Natural killer cell (primary cell): ENCODE results near the gene HS3ST3A1. TPM values are rescaled to one million over a fixed set of nuclear protein-coding genes. Genes with fewer than 3 reads are reported as not detected.

Experiments used
- ATAC-seq, 3 donors: fragments of 150-1000 bp in 2 of 3; fragments of 200-7000 bp in 1 of 3; cut with Tn5 transposase; 1 replicate in 1 of 3; 2 replicates in 2 of 3; pipeline ENCODE4 v1.10.0; 2021; ENCODE audit warnings: mild to moderate bottlenecking in 2 of 3, moderate library complexity in 2 of 3
- DNase-seq, 2 donors: peaks; one replicate each; pipeline versions ENCODE4 v3.0.0 to v3.0.0-alpha.2; 2013 to 2021; ENCODE audit warnings: mixed read lengths in 1 of 2
- H3K27ac ChIP-seq: one replicate; pipeline ENCODE4 v1.5.1; 2013; ENCODE audit warnings: mild to moderate bottlenecking, low read length
- H3K27me3 ChIP-seq: one replicate; pipeline ENCODE4 v1.6.1; 2013; ENCODE audit warnings: low read length; ENCODE audit not compliant: control insufficient read depth, insufficient read depth
- H3K36me3 ChIP-seq: one replicate; pipeline ENCODE4 v1.6.1; 2013; ENCODE audit warnings: low read length; ENCODE audit not compliant: control insufficient read depth, insufficient read depth
- H3K4me1 ChIP-seq: one replicate; pipeline ENCODE4 v1.6.1; 2013; ENCODE audit warnings: low read length; ENCODE audit not compliant: control insufficient read depth, insufficient read depth
- H3K4me3 ChIP-seq: one replicate; pipeline ENCODE4 v1.5.1; 2013; ENCODE audit warnings: low read length
- H3K9me3 ChIP-seq: one replicate; pipeline ENCODE4 v1.6.1; 2013; ENCODE audit warnings: low read length; ENCODE audit not compliant: control insufficient read depth, insufficient read depth
- H3K27ac Mint-ChIP-seq, 2 donors: one replicate each; pipeline ENCODE4 v1.8.0; 2022; ENCODE audit warnings: mild to moderate bottlenecking in 2 of 2, mixed read lengths in 2 of 2, moderate library complexity in 1 of 2
- H3K27me3 Mint-ChIP-seq, 2 donors: one replicate each; pipeline ENCODE4 v1.8.0; 2022; ENCODE audit warnings: low read depth in 2 of 2, mixed read lengths in 2 of 2
- H3K36me3 Mint-ChIP-seq: one replicate; pipeline ENCODE4 v1.8.0; 2022; ENCODE audit warnings: mixed read lengths
- H3K4me1 Mint-ChIP-seq, 2 donors: one replicate each; pipeline ENCODE4 v1.8.0; 2022; ENCODE audit warnings: mixed read lengths in 2 of 2
- H3K4me3 Mint-ChIP-seq: one replicate; pipeline ENCODE4 v1.8.0; 2022; ENCODE audit warnings: mild to moderate bottlenecking, moderate library complexity, mixed read lengths
- H3K9me3 Mint-ChIP-seq, 2 donors: one replicate each; pipeline ENCODE4 v1.8.0; 2022; ENCODE audit warnings: mixed read lengths in 2 of 2
- CTCF ChIP-seq: fragments of 200-600 bp; IDR thresholded peaks from one replicate; pipeline ENCODE4 v1.8.0; 2022; ENCODE audit warnings: antibody characterized with exemption
- WGBS: methylation state at CpG from one replicate; pipeline ENCODE4 v1.1.7; 2013; ENCODE audit warnings: missing lambda C conversion rate; ENCODE audit not compliant: insufficient coverage; 5-methylcytosine and 5-hydroxymethylcytosine counted together
- intact Hi-C: fragments of 100-400 bp; cut with micrococcal nuclease; formaldehyde crosslinking; loops from one replicate; pipeline ENCODE4 v1.14.2; 2022
- total RNA-seq, 4 donors: library from RNA; stranded (reverse); fragments of 120-200 nt in 1 of 4; gene quantifications; one replicate each; pipeline versions ENCODE4 v1.2.3 to v1.2.4, GENCODE V29; 2013 to 2022

The HS3ST3A1 gene
- total RNA-seq, 3 donors from 2014 or later (not counting 1 experiment from before 2014, with no cell fraction given) = 1.6 to 2.5 TPM; not detected in 1

DNA sequence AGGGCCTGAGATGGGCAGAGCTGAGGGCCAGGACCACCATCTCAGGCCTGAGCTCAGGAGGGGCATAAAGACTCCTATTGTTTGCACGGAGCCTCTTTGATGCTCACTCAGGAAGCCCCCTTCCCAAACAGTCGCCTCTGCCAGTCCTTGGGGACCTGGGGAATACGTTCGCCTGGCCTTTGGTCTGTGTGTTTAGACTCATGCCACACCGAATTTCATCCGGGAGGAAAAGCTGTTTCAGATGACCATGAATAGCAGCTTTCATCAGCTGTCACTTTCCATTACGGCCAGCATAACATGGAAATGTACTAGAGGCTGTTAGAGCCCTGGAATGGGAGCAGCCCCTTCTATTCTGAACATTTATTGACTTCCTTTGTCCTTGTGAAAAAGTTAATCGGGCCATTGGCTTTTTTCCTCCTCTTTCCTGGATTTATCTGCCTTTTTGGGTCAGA lies 139.0 kb downstream of the HS3ST3A1 start:
- no peak overlapping the region for H3K27ac Mint-ChIP-seq
- H3K9me3 ChIP-seq = no peaks in the 10 kb centered on the region

DNA sequence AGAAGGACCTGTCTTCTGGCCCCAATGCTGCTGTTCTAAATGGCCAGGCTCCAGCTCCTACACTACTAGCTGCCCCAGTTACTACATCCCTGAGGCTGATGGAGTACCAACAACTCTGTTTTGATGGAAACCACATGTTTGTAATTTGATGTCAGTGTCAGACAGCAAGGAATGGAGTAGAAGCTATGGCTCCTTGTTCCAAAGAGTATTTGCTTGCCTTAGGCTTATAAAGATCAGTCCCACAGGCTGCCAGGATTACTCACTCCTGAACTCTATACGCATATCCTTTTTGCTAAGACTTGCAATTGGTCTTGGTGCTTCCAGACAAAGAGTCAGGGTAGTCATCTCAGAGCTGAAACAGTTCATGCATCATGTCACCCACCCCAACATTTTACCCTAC lies 139.6 kb downstream of the HS3ST3A1 start:
- Mint-ChIP-seq H3K27me3 (no peaks in the 10 kb centered on the region), H3K27ac (no peak overlapping the region), H3K4me1 (no peaks in the 10 kb centered on the region), H3K4me3 (no peak overlapping the region), H3K9me3 (peaks cover 0 to 9% of the 10 kb centered on the region in 2 donors), H3K36me3 (no peaks in the 10 kb centered on the region)
- no peaks in the 10 kb centered on the region for H3K27me3 ChIP-seq
- intact Hi-C loops = no loop called here
- H3K4me1 ChIP-seq = no peaks in the 10 kb centered on the region
- ATAC-seq (no peak), DNase-seq (no peak)
- 88% methylated on average over 1 of the region's 1 CpG for WGBS
- H3K36me3 ChIP-seq = no peaks in the 10 kb centered on the region
- no peak overlapping the region for H3K4me3 ChIP-seq
- TF ChIP-seq CTCF = no peak
- no peak overlapping the region for H3K27ac ChIP-seq
- H3K9me3 ChIP-seq = no peaks in the 10 kb centered on the region

More for the DNA sequence above, 139.0 kb downstream of the HS3ST3A1 start:
- H3K27me3 ChIP-seq = no peaks in the 10 kb centered on the region
- no peak overlapping the region for H3K4me3 ChIP-seq
- no peaks in the 10 kb centered on the region for H3K27me3 Mint-ChIP-seq
- intact Hi-C loops = no loop called here
- no peaks in the 10 kb centered on the region for H3K36me3 ChIP-seq
- 91% methylated on average over 8 of the region's 8 CpGs for WGBS
- TF ChIP-seq CTCF = no peak
- no peak overlapping the region for H3K27ac ChIP-seq
- no peak for ATAC-seq
- H3K4me1 ChIP-seq = no peaks in the 10 kb centered on the region
- no peaks in the 10 kb centered on the region for H3K36me3 Mint-ChIP-seq
- no peak overlapping the region for H3K4me3 Mint-ChIP-seq
- no peaks in the 10 kb centered on the region for H3K4me1 Mint-ChIP-seq
- peaks cover 0 to 9% of the 10 kb centered on the region in 2 donors for H3K9me3 Mint-ChIP-seq
- no peak for DNase-seq

DNA sequence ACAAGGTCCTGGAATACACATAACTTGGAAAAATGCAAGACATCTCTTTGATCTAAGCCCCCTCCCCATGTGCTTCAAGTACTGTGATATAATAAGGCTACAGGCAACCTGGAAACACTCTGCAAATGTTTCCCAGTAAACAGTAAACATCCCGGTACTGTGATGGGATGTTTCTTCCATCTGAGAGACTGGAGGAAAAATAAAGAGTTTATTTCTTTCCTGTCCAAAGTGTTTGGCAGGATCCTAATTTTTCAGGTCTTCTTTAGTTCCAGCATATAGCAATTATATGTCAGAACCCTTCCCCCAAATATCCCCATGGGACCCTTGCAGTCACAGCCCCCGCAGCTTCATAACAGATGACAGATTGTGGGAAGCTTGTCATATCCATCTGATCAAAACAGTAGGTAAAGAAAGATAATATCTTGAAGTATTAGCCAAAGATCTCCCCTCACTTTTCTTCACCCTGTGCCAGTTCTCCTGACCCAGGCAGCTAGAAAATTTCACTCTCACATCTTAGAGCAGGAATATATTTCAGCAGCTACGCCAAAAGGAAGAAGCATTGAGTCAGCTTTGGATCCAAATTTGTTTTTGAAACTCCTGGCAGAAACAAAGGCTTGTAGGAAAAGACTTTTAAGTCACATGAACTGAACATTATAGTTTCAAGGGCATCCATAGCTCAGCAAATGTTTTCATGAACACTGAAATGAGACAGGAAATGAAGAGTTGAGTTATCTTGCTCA lies 141.3 kb downstream of the HS3ST3A1 start:
- Histone ChIP-seq H3K27me3 (no peaks in the 10 kb centered on the region), H3K36me3 (no peaks in the 10 kb centered on the region), H3K27ac (no peak overlapping the region), H3K4me3 (no peak overlapping the region), H3K4me1 (no peaks in the 10 kb centered on the region), H3K9me3 (no peaks in the 10 kb centered on the region)
- H3K36me3 Mint-ChIP-seq = no peaks in the 10 kb centered on the region
- TF ChIP-seq CTCF = no peak
- ATAC-seq (no peak), DNase-seq (no peak)
- peaks cover 0 to 9% of the 10 kb centered on the region in 2 donors for H3K9me3 Mint-ChIP-seq
- no peak overlapping the region for H3K4me3 Mint-ChIP-seq
- whole genome bisulfite sequencing = 83% methylated on average over 1 of the region's 3 CpGs
- H3K27ac Mint-ChIP-seq = no peak overlapping the region
- H3K27me3 Mint-ChIP-seq = no peaks in the 10 kb centered on the region
- H3K4me1 Mint-ChIP-seq = no peaks in the 10 kb centered on the region
- intact Hi-C loops = no loop called here

DNA sequence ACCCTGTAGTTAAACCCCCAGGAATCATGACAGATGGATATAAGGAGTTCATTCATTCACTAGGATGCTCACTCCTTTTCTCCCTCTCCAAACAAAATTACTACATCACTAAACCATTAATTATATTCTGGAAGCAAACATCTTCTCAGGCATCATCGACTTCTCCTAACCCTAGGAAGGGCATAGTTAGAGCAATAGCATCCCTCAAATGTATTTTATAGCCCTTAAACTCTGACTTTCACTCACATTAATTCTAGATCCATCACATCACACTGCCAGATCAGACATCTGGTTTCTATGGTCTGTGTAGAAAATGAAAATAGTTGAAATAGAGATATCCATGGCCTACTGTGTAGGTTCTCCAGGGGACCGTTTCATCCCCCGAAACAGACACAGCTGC lies 143.9 kb downstream of the HS3ST3A1 start:
- no peaks in the 10 kb centered on the region for H3K27me3 ChIP-seq
- no peak overlapping the region for H3K4me3 ChIP-seq
- no peak overlapping the region for H3K27ac ChIP-seq
- intact Hi-C loops = no loop called here
- no peaks in the 10 kb centered on the region for H3K27me3 Mint-ChIP-seq
- no peaks in the 10 kb centered on the region for H3K36me3 ChIP-seq
- no peak for DNase-seq
- H3K9me3 Mint-ChIP-seq = peaks cover 0 to 6% of the 10 kb centered on the region in 2 donors
- H3K4me1 Mint-ChIP-seq = no peaks in the 10 kb centered on the region
- TF ChIP-seq CTCF = no peak
- no peaks in the 10 kb centered on the region for H3K9me3 ChIP-seq
- no peak overlapping the region for H3K4me3 Mint-ChIP-seq
- no peak for ATAC-seq
- no peaks in the 10 kb centered on the region for H3K4me1 ChIP-seq
- no peak overlapping the region for H3K27ac Mint-ChIP-seq
- 84% methylated on average over 3 of the region's 3 CpGs for WGBS
- no peaks in the 10 kb centered on the region for H3K36me3 Mint-ChIP-seq
